ENCODE measurements around the gene SLC25A13. TPM values are rescaled to one million over a fixed set of nuclear protein-coding genes. Genes with fewer than 3 reads are reported as not detected.

SLC25A13 gene
- total and polyA plus RNA-seq, 2 of the 8 experiments (the other 6 are each of a cell fraction or from before 2014, with no cell fraction given), result 30.8 to 85.4 TPM

GRCh38 chr7:96188591-96188991, 133.3 kb downstream of the SLC25A13 start (continued):
- TF ChIP-seq HDAC2 (IDR thresholded peaks at IDR 0.05; ENCODE audit: borderline replicate concordance in 1 of 2, low read depth in 2 of 2, low read length in 2 of 2), result no peak
- TF ChIP-seq EGR1 (IDR thresholded peaks at IDR 0.05; ENCODE audit: borderline replicate concordance, low read depth, low read length), result no peak
- TF ChIP-seq POLR2A (IDR thresholded peaks at IDR 0.05; ENCODE audit: control extremely low read depth in 1 of 2, low read depth in 2 of 2, low read length in 2 of 2), result no peak
- TF ChIP-seq BACH1 (IDR thresholded peaks at IDR 0.05; ENCODE audit: low read length), result no peak
- no peak for TF ChIP-seq ASH2L (IDR thresholded peaks at IDR 0.05; ENCODE audit: low read length)
- no peak for TF ChIP-seq CEBPB (IDR thresholded peaks at IDR 0.05; ENCODE audit: low read depth, low read length)
- TF ChIP-seq RXRA (IDR thresholded peaks at IDR 0.05; ENCODE audit: insufficient read depth, low read depth, low read length), result no peak
- TF ChIP-seq NANOG (IDR thresholded peaks at IDR 0.05; ENCODE audit: insufficient read depth, low read depth, low read length, poor library complexity, severe bottlenecking), result no peak

Measured in H1 (cell line).